Left lung (tissue), 10 donors: Measurements from ENCODE around the gene THUMPD1. TPM values are rescaled to one million over a fixed set of nuclear protein-coding genes. Genes with fewer than 3 reads are reported as not detected.
"Not testable (repeated sequence)": the region's sequence is repeated elsewhere in the genome, so short reads cannot be mapped to it uniquely, and the experiment has no call there.

Experiments
- ATAC-seq: fragments of 200-7000 bp; cut with Tn5 transposase; one replicate; pipeline ENCODE4 v1.9.1; 2020; ENCODE audit warnings: moderate library complexity
- DNase-seq, 4 donors: peaks; one replicate each; pipeline ENCODE4 v3.0.0-alpha.2; 2013 to 2020
- H3K27ac ChIP-seq, 2 donors: fragments of 200-600 bp; sonication (generic) in 1 of 2; one replicate each; pipeline versions ENCODE4 v1.5.0 to v1.8.0; 2020 to 2021
- H3K27me3 ChIP-seq, 2 donors: fragments of 200-600 bp; sonication (generic) in 1 of 2; one replicate each; pipeline versions ENCODE4 v1.5.0 to v1.8.0; 2020 to 2021
- H3K36me3 ChIP-seq, 2 donors: fragments of 200-600 bp; sonication (generic) in 1 of 2; one replicate each; pipeline versions ENCODE4 v1.5.0 to v1.8.0; 2020 to 2021
- H3K4me1 ChIP-seq, 2 donors: fragments of 200-600 bp; one replicate each; pipeline ENCODE4 v1.8.0; 2021
- H3K4me3 ChIP-seq, 2 donors: fragments of 200-600 bp; sonication (generic) in 1 of 2; one replicate each; pipeline versions ENCODE4 v1.5.0 to v1.8.0; 2020 to 2021; ENCODE audit warnings: mild to moderate bottlenecking in 1 of 2
- H3K9me3 ChIP-seq, 2 donors: fragments of 200-600 bp; sonication (generic) in 1 of 2; one replicate each; pipeline versions ENCODE4 v1.5.0 to v1.8.0; 2020 to 2021
- CTCF ChIP-seq, 2 donors: fragments of 200-600 bp; sonication (generic) in 1 of 2; IDR thresholded peaks; one replicate each; pipeline versions ENCODE4 v1.5.0 to v1.8.0; 2021; ENCODE audit warnings: antibody characterized with exemption in 2 of 2
- intact Hi-C, 2 donors: fragments of 100-400 bp; cut with DNase I; formaldehyde crosslinking; loops; one replicate each; pipeline versions ENCODE4 v1.11.2 to v1.14.2; 2022
- polyA plus RNA-seq, 6 donors: library from polyadenylated mRNA; unstranded; fragments of 120-200 nt; gene quantifications; one replicate each; pipeline ENCODE4 v1.2.1, GENCODE V29; 2013; ENCODE audit not compliant: insufficient read length in 6 of 6
- total RNA-seq, 2 donors: library from RNA; stranded (reverse); fragmentation: NEBNext Ultra II Directional; extraction: Animal tissue kit (Norgen Biotek cat#: 25700); gene quantifications; one replicate each; pipeline ENCODE4 v1.2.1, GENCODE V29; 2021
- donor health status: DM: no; HTN: yes; CAD: no.
- donor health status: DM: no; HTN: no; CAD: no.

Gene THUMPD1
- total and polyA plus RNA-seq, 8 donors: 31.0 to 87.8 (median 75.3) TPM

DNA sequence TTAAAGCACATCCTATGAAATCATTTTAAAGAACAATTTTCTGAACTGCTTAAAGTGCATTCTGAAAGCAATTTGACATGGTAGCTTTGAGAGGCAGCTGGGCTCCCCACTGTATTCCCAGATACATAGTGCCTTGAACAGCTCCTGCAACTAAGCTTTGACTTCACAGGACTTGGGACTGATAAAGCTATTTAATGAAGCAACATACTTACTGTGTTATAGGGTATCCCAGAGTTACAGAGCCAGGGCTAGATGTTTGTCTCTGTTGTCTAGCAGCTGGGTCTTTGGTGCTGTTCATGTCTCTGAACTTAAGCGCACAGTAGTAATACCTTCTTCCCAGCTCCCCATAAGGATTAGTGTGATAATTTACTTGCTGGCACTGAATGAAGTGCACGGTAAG lies 45.0 kb downstream of the THUMPD1 start:
- Histone ChIP-seq H3K27ac (no peak overlapping the region), H3K9me3 (no peaks in the 10 kb centered on the region), H3K4me3 (no peak overlapping the region), H3K4me1 (peaks cover 0 to 5% of the 10 kb centered on the region in 2 donors), H3K36me3 (no peaks in the 10 kb centered on the region), H3K27me3 (no peaks in the 10 kb centered on the region)
- no peak for ATAC-seq
- no peak for DNase-seq
- no peak for TF ChIP-seq CTCF (IDR thresholded peaks at IDR 0.05)
- intact Hi-C loops: no loop called here

- Histone ChIP-seq H3K27ac (no peak overlapping the region), H3K4me1 (peaks cover 0 to 5% of the 10 kb centered on the region in 2 donors), H3K9me3 (no peaks in the 10 kb centered on the region), H3K4me3 (no peak overlapping the region), H3K36me3 (no peaks in the 10 kb centered on the region), H3K27me3 (no peaks in the 10 kb centered on the region)
- ATAC-seq (no peak), DNase-seq (no peak)
- intact Hi-C loops: no loop called here
- no peak for TF ChIP-seq CTCF (IDR thresholded peaks at IDR 0.05)
Measured at GRCh38 chr16:20695024-20695423, 46.6 kb downstream of the THUMPD1 start.

DNA sequence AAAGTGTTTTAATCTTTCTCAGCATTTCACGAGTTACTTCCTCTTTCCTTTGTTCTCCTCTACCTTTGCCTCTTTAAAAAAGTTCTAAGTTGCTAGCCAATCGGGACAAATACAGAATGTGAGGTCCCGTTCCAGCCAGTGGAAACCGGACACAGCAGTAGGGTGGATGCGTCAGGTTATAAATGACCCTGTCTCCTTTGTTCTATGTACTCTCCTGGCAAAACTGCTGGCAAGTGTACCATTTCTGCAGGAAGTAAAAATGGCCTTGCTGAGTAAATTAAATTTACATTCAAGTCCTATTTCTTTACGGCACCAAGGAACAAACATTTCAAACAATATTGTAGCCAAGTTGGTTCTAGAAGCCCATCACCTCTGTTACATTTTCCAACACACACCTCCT lies 47.5 kb downstream of the THUMPD1 start:
- H3K27me3 ChIP-seq, H3K4me1 ChIP-seq, DNase-seq, H3K9me3 ChIP-seq, ATAC-seq, intact Hi-C loops, H3K36me3 ChIP-seq, H3K4me3 ChIP-seq: not testable (repeated sequence)
- peak overlapping the region in 1 of 2 donors; percentile 28 for H3K27ac ChIP-seq

GRCh38 chr16:20689668-20690067 lies 52.0 kb downstream of the THUMPD1 start:
- ATAC-seq (no peak), DNase-seq (no peak)
- peaks cover 0 to 5% of the 10 kb centered on the region in 2 donors for H3K4me1 ChIP-seq
- peaks cover 0 to 5% of the 10 kb centered on the region in 2 donors for H3K9me3 ChIP-seq
- no peak overlapping the region for H3K4me3 ChIP-seq
- H3K36me3 ChIP-seq: no peaks in the 10 kb centered on the region
- intact Hi-C loops: no loop called here
- no peak for TF ChIP-seq CTCF (IDR thresholded peaks at IDR 0.05)
- H3K27ac ChIP-seq: no peak overlapping the region
- no peaks in the 10 kb centered on the region for H3K27me3 ChIP-seq

- peaks cover 0 to 5% of the 10 kb centered on the region in 2 donors for H3K9me3 ChIP-seq
- H3K4me3 ChIP-seq: no peak overlapping the region
- no peaks in the 10 kb centered on the region for H3K4me1 ChIP-seq
- intact Hi-C loops: no loop called here
- ATAC-seq (no peak), DNase-seq (no peak)
- no peak for TF ChIP-seq CTCF (IDR thresholded peaks at IDR 0.05)
- H3K27me3 ChIP-seq: no peaks in the 10 kb centered on the region
- H3K27ac ChIP-seq: no peak overlapping the region
- no peaks in the 10 kb centered on the region for H3K36me3 ChIP-seq
Measured at GRCh38 chr16:20683812-20684211, 57.8 kb downstream of the THUMPD1 start.

Other genes with a start within 250 kb of the THUMPD1 start
- not detected for gene ACSM2B, start 165.5 kb downstream of the THUMPD1 start, total RNA-seq
- gene ACSM2B, start 165.5 kb downstream of the THUMPD1 start, polyA plus RNA-seq: 1 to 10 TPM in 2 of 6 donors, under 1 TPM in 4; 0.58 to 1.8 (median 0.90) TPM
- gene ACSM1, start 44.1 kb downstream of the THUMPD1 start, total RNA-seq: under 1 TPM; 0.21 to 0.82 TPM
- gene ACSM1, start 44.1 kb downstream of the THUMPD1 start, polyA plus RNA-seq: 1 to 10 TPM in 4 of 6 donors, under 1 TPM in 2; 0.53 to 1.9 (median 1.2) TPM
- 10 to 100 TPM; 15.7 to 16.6 TPM for gene ACSM3, start 22.2 kb upstream of the THUMPD1 start, total RNA-seq
- gene ACSM3, start 22.2 kb upstream of the THUMPD1 start, polyA plus RNA-seq: 10 to 100 TPM; 56.0 to 75.9 (median 57.9) TPM
- 10 to 100 TPM; 16.3 to 19.4 TPM for gene ERI2, start 64.7 kb upstream of the THUMPD1 start, total RNA-seq
- gene ERI2, start 64.7 kb upstream of the THUMPD1 start, polyA plus RNA-seq: 10 to 100 TPM; 34.3 to 42.6 (median 35.2) TPM
- 1 to 10 TPM; 2.9 to 4.8 TPM for gene REXO5, start 64.7 kb upstream of the THUMPD1 start, total RNA-seq
- 10 to 100 TPM in 5 of 6 donors, 1 to 10 TPM in 1; 9.0 to 16.3 (median 12.7) TPM for gene REXO5, start 64.7 kb upstream of the THUMPD1 start, polyA plus RNA-seq
- 10 to 100 TPM; 26.5 to 27.1 TPM for gene DCUN1D3, start 158.5 kb upstream of the THUMPD1 start, total RNA-seq
- gene DCUN1D3, start 158.5 kb upstream of the THUMPD1 start, polyA plus RNA-seq: 1 to 10 TPM; 8.5 to 10.0 (median 9.9) TPM
- gene LYRM1, start 159.0 kb upstream of the THUMPD1 start, total RNA-seq: 10 to 100 TPM; 28.0 to 28.7 TPM
- gene LYRM1, start 159.0 kb upstream of the THUMPD1 start, polyA plus RNA-seq: 10 to 100 TPM; 28.3 to 36.3 (median 30.2) TPM